GM12875 (cell line): ENCODE data around the gene IL12B.

Experiments
- H3K4me3 ChIP-seq: one replicate; pipeline ENCODE4 v1.5.1; 2011; ENCODE audit warnings: low read depth, low read length, control low read depth
- TF ChIP-seq, protein P1 (sequence below): IDR thresholded peaks from 2 replicates; pipeline ENCODE4 v1.5.1; 2011; ENCODE audit warnings: low read depth, mild to moderate bottlenecking, control low read depth, inconsistent platforms, low read length, moderate library complexity, borderline replicate concordance; ENCODE audit not compliant: insufficient read depth

IL12B gene

DNA sequence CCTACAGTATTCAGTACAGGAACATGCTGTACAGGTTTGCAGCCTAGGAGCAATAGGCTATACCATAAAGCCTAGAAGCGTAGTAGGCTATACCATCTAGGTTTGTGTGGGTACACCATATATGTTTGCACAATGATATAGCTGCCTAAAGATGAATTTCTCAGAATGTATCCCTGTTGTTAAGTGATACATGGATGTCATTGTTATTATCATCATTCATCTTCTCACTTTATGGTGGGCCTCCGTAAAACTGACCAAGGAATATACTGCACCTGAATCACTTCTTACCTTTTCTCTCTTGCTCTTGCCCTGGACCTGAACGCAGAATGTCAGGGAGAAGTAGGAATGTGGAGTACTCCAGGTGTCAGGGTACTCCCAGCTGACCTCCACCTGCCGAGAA is 11.8 kb downstream of the IL12B start:
- H3K4me3 ChIP-seq: no peak overlapping the region
- TF ChIP-seq, protein P1, sequence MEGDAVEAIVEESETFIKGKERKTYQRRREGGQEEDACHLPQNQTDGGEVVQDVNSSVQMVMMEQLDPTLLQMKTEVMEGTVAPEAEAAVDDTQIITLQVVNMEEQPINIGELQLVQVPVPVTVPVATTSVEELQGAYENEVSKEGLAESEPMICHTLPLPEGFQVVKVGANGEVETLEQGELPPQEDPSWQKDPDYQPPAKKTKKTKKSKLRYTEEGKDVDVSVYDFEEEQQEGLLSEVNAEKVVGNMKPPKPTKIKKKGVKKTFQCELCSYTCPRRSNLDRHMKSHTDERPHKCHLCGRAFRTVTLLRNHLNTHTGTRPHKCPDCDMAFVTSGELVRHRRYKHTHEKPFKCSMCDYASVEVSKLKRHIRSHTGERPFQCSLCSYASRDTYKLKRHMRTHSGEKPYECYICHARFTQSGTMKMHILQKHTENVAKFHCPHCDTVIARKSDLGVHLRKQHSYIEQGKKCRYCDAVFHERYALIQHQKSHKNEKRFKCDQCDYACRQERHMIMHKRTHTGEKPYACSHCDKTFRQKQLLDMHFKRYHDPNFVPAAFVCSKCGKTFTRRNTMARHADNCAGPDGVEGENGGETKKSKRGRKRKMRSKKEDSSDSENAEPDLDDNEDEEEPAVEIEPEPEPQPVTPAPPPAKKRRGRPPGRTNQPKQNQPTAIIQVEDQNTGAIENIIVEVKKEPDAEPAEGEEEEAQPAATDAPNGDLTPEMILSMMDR: no peak

DNA sequence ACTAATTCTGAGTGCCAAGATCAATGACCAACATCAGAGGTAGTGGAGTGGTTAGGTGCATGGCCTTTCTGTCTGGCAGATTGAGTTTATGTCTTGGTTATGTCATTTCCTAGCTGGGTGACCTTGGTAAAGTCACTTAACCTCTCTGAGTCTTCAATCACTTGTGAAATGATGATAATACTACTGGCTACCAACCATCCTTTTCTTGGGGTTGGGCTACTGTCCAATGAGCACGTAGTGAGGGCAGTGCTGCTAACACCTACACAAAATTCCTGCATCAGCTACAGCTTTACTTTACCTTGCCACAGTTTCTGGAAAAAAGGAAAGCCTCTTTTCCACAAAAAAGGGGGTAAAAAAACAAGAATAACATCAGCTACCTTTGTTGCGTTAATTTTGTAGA is 12.4 kb downstream of the IL12B start:
- H3K4me3 ChIP-seq: no peak overlapping the region
- TF ChIP-seq, protein P1: no peak

DNA sequence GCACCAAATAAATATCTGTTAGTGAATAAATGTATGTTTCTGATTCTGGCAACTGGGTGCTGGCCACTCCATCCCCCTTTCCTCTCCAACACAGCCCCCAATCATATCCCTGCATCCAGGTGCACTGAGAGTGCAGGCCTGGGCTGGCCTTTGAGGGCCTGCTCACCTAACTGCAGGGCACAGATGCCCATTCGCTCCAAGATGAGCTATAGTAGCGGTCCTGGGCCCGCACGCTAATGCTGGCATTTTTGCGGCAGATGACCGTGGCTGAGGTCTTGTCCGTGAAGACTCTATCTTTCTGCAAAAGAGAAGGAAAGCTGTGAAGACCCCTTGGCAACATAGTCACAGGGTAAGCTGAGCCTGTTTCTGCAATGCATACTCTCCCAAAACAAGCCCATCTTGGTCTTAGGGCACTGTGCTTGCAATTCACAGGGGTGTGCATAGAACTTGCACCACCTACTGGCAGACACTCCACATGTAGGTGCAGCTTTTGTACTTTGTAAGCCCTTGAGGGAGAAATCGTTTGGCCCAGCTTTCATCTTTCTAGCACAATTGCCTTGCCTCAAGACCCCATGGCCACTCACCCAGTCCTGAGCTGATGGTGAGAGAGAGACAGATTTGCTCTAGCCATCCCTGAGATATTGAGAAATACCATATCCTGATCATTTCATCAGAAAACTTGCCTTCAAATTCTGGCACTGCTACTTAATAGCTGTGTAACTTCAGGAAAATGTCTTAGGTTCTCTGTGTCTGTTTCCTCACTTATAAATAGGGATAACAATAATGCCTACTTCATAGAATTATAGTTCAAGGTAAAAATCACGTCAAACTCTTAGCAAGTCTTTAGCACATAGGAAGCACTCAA is 13.5 kb downstream of the IL12B start:
- TF ChIP-seq, protein P1: peak; percentile 78
- no peak overlapping the region for H3K4me3 ChIP-seq

DNA sequence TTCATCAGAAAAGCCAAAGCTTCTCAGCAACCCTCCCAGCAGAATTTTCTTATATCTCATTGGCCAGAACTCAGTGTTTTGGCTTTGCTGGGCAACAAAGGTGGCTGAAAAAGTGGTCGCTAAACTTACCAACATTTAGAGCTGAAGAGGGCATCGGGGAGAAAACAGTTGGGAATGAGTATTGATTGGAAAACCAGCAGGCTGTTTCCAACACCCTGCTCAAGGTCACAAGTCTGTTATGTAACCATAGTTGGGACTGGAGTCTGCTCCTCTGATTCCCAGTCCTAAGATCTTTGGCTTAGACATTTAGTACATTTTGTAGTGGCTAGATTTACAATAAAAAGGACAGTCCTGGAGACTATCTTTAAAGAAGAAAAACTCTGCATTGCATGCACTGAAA is 17.1 kb downstream of the IL12B start:
- no peak overlapping the region for H3K4me3 ChIP-seq
- TF ChIP-seq, protein P1: no peak

DNA sequence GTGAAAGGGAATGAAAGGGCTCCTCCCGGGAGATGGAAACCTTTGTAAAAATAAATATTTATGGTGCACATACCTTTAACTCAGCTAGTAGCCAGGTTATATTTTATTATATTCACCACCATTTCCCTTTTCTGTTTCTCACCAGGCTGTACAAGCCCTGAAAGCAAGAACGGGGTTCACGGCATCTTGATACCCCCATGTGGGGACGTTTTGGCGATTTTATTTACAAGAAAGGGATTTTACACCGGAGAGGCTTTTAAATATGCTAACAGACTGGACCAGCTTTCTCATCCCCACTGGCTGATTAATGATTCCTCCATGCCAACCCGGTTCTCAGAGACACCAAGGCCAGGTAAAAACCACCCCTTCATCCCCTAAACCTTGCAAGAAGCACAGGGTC is 19.2 kb downstream of the IL12B start:
- no peak overlapping the region for H3K4me3 ChIP-seq
- TF ChIP-seq, protein P1: no peak

DNA sequence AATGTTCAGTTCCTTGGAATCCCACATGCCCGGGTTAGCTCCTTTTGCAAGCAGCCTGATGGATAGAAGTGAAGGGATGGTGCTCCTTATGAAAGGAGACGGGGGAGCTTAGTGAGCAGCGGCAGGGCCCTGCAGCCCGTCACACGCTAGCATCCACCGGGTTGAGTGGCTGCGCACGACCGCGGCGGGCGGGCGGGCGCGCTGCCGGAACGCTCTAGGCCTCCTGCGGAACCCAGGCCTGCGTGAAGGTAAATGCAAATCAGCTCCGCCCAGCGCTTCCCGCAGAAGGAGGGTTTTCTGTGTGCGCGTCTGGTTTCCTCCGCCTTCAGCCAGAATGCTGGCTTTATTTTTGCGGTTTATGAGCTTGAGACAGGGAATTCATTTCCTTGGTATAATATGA is 19.8 kb downstream of the IL12B start:
- no peak overlapping the region for H3K4me3 ChIP-seq
- TF ChIP-seq, protein P1: no peak
